Uterus (tissue), 2 donors: Measurements from ENCODE around the gene NAMPT.

ENCODE experiments used
- CTCF ChIP-seq, 4 experiments: fragments of 200-600 bp in 2 of 4; fragments of 450-650 bp in 2 of 4; sonication (generic) in 2 of 4; IDR thresholded peaks; one replicate each; pipeline ENCODE4 v1.5.1; 2016 to 2019; ENCODE audit warnings: antibody characterized with exemption in 4 of 4, mild to moderate bottlenecking in 2 of 4, moderate library complexity in 1 of 4
- POLR2A ChIP-seq, 2 donors: fragments of 450-650 bp; IDR thresholded peaks; one replicate each; pipeline ENCODE4 v1.6.1; 2016; ENCODE audit warnings: antibody characterized with exemption in 2 of 2, mild to moderate bottlenecking in 1 of 2, moderate library complexity in 1 of 2

GRCh38 chr7:106313966-106314365, 29.2 kb upstream of the NAMPT start:
- TF ChIP-seq CTCF (IDR thresholded peaks at IDR 0.05) (no peak), POLR2A (IDR thresholded peaks at IDR 0.05) (no peak)
